ENCODE data around the gene OR5T2. TPM values are rescaled to one million over a fixed set of nuclear protein-coding genes. Genes with fewer than 3 reads are reported as not detected.
"Not testable (repeated sequence)": the region's sequence is repeated elsewhere in the genome, so short reads cannot be mapped to it uniquely, and the experiment has no call there.

Gene OR5T2
- not detected in 2 replicates for total RNA-seq

GRCh38 chr11:56234155-56234554 is at the start of gene OR5T2:
TSS of gene OR5T2 (minus strand) at chr11:56234255. CDS start at chr11:56233062, 1,193 bp downstream.
- no peak for DNase-seq

- no peak for DNase-seq
Measured at GRCh38 chr11:56273854-56274253, 39.8 kb upstream of the OR5T2 start, which contains the start of gene OR5T1. TSS of gene OR5T1 (plus strand) at chr11:56274154. CDS start at chr11:56275639, 1,485 bp downstream.

GRCh38 chr11:56271092-56271491 is 37.0 kb upstream of the OR5T2 start:
- DNase-seq: no peak

- no peak for DNase-seq
Measured at GRCh38 chr11:56251954-56252353, 17.9 kb upstream of the OR5T2 start, which contains the start of gene OR5T3. TSS of gene OR5T3 (plus strand) at chr11:56252254. CDS start at chr11:56252254, 0 bp downstream.

GRCh38 chr11:56219735-56220134 is 14.3 kb downstream of the OR5T2 start:
- not testable (repeated sequence) for DNase-seq

- no peak for DNase-seq
Measured at GRCh38 chr11:56214537-56214936, 19.5 kb downstream of the OR5T2 start.

GRCh38 chr11:56207790-56208189 is 26.3 kb downstream of the OR5T2 start:
- no peak for DNase-seq

GRCh38 chr11:56197367-56197766 is 36.7 kb downstream of the OR5T2 start:
- DNase-seq: no peak

GRCh38 chr11:56196705-56197104 is 37.4 kb downstream of the OR5T2 start:
- DNase-seq: no peak

- DNase-seq: no peak
Measured at GRCh38 chr11:56188602-56189001, 45.5 kb downstream of the OR5T2 start.

- DNase-seq: no peak
Measured at GRCh38 chr11:56183459-56183858, 50.6 kb downstream of the OR5T2 start.

Other genes with a start within 250 kb of the OR5T2 start
- gene OR5F1, start 239.6 kb downstream of the OR5T2 start, total RNA-seq: not detected in 2 replicates
- not detected in 2 replicates for gene OR5AS1, start 206.6 kb downstream of the OR5T2 start, total RNA-seq
- gene OR8I2, start 140.9 kb downstream of the OR5T2 start, total RNA-seq: not detected in 2 replicates
- not detected in 2 replicates for gene OR8H2, start 130.6 kb downstream of the OR5T2 start, total RNA-seq
- not detected in 2 replicates for gene OR8H3, start 111.9 kb downstream of the OR5T2 start, total RNA-seq
- gene OR8J3, start 94.1 kb downstream of the OR5T2 start, total RNA-seq: not detected in 2 replicates
- gene OR8K5, start 73.9 kb downstream of the OR5T2 start, total RNA-seq: not detected in 2 replicates
- not detected in 2 replicates for gene OR5J2, start 57.6 kb downstream of the OR5T2 start, total RNA-seq
- gene OR5T3, start 18.0 kb upstream of the OR5T2 start, total RNA-seq: not detected in 2 replicates
- gene OR5T1, start 39.9 kb upstream of the OR5T2 start, total RNA-seq: not detected in 2 replicates
- not detected in 2 replicates for gene OR8H1, start 58.0 kb upstream of the OR5T2 start, total RNA-seq
- gene OR8K3, start 80.9 kb upstream of the OR5T2 start, total RNA-seq: not detected in 2 replicates
- gene OR8K1, start 111.8 kb upstream of the OR5T2 start, total RNA-seq: not detected in 2 replicates
- gene OR8J1, start 120.0 kb upstream of the OR5T2 start, total RNA-seq: not detected in 2 replicates
- gene OR8U1, start 141.4 kb upstream of the OR5T2 start, total RNA-seq: not detected in 2 replicates
- gene OR5AL1, start 178.4 kb upstream of the OR5T2 start, total RNA-seq: not detected in 2 replicates
- not detected in 2 replicates for gene OR5M3, start 239.1 kb upstream of the OR5T2 start, total RNA-seq

Measured in dermis blood vessel endothelial cell (primary cell).